OCI-LY3 (cell line): ENCODE results near the gene ERC2.

Experiments used
- CTCF ChIP-seq: fragments of 200-600, 300-600 bp; sonication (generic); IDR thresholded peaks from 2 replicates; pipeline ENCODE4 v1.5.1; 2014; ENCODE audit warnings: antibody characterized with exemption, low read length, low read depth
- EZH2phosphoT487 ChIP-seq: fragments of 200-600 bp; shearing (Covaris generic); IDR thresholded peaks from 2 replicates; pipeline ENCODE4 v1.6.1; 2018; ENCODE audit warnings: antibody characterized with exemption, mixed run types, low read depth

DNA sequence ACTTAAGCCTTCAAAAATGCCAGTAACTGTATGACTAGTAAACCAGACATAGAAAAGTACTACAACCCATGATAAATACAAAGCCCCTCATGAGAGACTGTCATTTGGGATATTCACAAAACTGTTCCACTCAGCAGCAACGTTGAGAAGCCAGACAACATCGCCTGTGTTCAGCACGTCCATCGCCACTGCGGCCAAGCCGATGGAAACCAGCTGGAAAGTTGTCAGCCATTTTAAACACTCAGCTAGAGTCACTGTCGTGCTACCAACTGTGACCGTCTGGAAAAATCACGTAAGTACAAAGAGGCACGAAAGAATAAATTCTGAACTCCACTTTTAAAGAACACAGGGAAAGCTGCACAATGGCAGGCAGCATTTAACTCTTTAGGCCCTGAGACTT lies 640.5 kb downstream of the ERC2 start:
- TF ChIP-seq CTCF, result no peak
- TF ChIP-seq EZH2phosphoT487, result no peak
